Memory B cell (primary cell): ENCODE data around the gene FNDC3A.
"Not testable (repeated sequence)": the region's sequence is repeated elsewhere in the genome, so short reads cannot be mapped to it uniquely, and the experiment has no call there.

ENCODE experiments used
- ATAC-seq: fragments of 150-1000 bp; cut with Tn5 transposase; 2 replicates; pipeline ENCODE4 v1.10.0; 2021; ENCODE audit warnings: low read depth, mild to moderate bottlenecking, moderate library complexity
- DNase-seq, 2 donors: peaks; one replicate each; pipeline ENCODE4 v3.0.0; 2022; ENCODE audit warnings: low spot score in 2 of 2
- H3K27ac Mint-ChIP-seq: one replicate; pipeline ENCODE4 v1.8.0; 2022; ENCODE audit warnings: mild to moderate bottlenecking, moderate library complexity, mixed read lengths
- H3K27me3 Mint-ChIP-seq: one replicate; pipeline ENCODE4 v1.8.0; 2022; ENCODE audit warnings: mixed read lengths
- H3K36me3 Mint-ChIP-seq: one replicate; pipeline ENCODE4 v1.8.0; 2022; ENCODE audit warnings: mild to moderate bottlenecking, mixed read lengths
- H3K4me1 Mint-ChIP-seq: one replicate; pipeline ENCODE4 v1.8.0; 2022; ENCODE audit warnings: mixed read lengths
- H3K4me3 Mint-ChIP-seq: one replicate; pipeline ENCODE4 v1.8.0; 2022; ENCODE audit warnings: mild to moderate bottlenecking, moderate library complexity, mixed read lengths
- H3K9me3 Mint-ChIP-seq: one replicate; pipeline ENCODE4 v1.8.0; 2022; ENCODE audit warnings: mixed read lengths

The FNDC3A gene

GRCh38 chr13:49040872-49041271 is 65.2 kb downstream of the FNDC3A start:
- ATAC-seq: no peak
- H3K36me3 Mint-ChIP-seq: peaks cover 14% of the 10 kb centered on the region
- no peaks in the 10 kb centered on the region for H3K4me1 Mint-ChIP-seq
- H3K27ac Mint-ChIP-seq: no peak overlapping the region
- DNase-seq: no peak
- no peaks in the 10 kb centered on the region for H3K27me3 Mint-ChIP-seq
- no peak overlapping the region for H3K4me3 Mint-ChIP-seq
- no peaks in the 10 kb centered on the region for H3K9me3 Mint-ChIP-seq

- Mint-ChIP-seq H3K4me1 (peaks cover 1% of the 10 kb centered on the region), H3K4me3 (no peak overlapping the region), H3K27ac (no peak overlapping the region), H3K9me3 (no peaks in the 10 kb centered on the region), H3K27me3 (no peaks in the 10 kb centered on the region), H3K36me3 (peaks cover 14% of the 10 kb centered on the region)
- no peak for ATAC-seq
- no peak for DNase-seq
Measured at GRCh38 chr13:49042476-49042875, 66.8 kb downstream of the FNDC3A start.

- DNase-seq (no peak), ATAC-seq (no peak)
- peaks cover 6% of the 10 kb centered on the region for H3K4me1 Mint-ChIP-seq
- no peak overlapping the region for H3K27ac Mint-ChIP-seq
- H3K36me3 Mint-ChIP-seq: peaks cover 20% of the 10 kb centered on the region
- no peaks in the 10 kb centered on the region for H3K9me3 Mint-ChIP-seq
- no peaks in the 10 kb centered on the region for H3K27me3 Mint-ChIP-seq
- H3K4me3 Mint-ChIP-seq: no peak overlapping the region
Measured at GRCh38 chr13:49044008-49044407, 68.3 kb downstream of the FNDC3A start.

GRCh38 chr13:49044836-49045235 is 69.1 kb downstream of the FNDC3A start:
- Mint-ChIP-seq H3K36me3 (peaks cover 26% of the 10 kb centered on the region), H3K4me1 (peaks cover 10% of the 10 kb centered on the region), H3K27me3 (no peaks in the 10 kb centered on the region), H3K27ac (no peak overlapping the region), H3K9me3 (no peaks in the 10 kb centered on the region), H3K4me3 (no peak overlapping the region)
- ATAC-seq (no peak), DNase-seq (no peak)

GRCh38 chr13:49046002-49046401 is 70.3 kb downstream of the FNDC3A start:
- Mint-ChIP-seq H3K4me1 (peaks cover 10% of the 10 kb centered on the region), H3K9me3 (peaks cover 2% of the 10 kb centered on the region), H3K36me3 (peaks cover 36% of the 10 kb centered on the region), H3K27ac (no peak overlapping the region), H3K27me3 (no peaks in the 10 kb centered on the region), H3K4me3 (no peak overlapping the region)
- DNase-seq (no peak), ATAC-seq (no peak)

- Mint-ChIP-seq H3K36me3 (peaks cover 39% of the 10 kb centered on the region), H3K4me1 (peaks cover 11% of the 10 kb centered on the region), H3K9me3 (peaks cover 2% of the 10 kb centered on the region), H3K27me3 (no peaks in the 10 kb centered on the region), H3K4me3 (no peak overlapping the region), H3K27ac (no peak overlapping the region)
- ATAC-seq (no peak), DNase-seq (no peak)
Measured at GRCh38 chr13:49046519-49046918, 70.8 kb downstream of the FNDC3A start.

GRCh38 chr13:49052813-49053212 is 77.1 kb downstream of the FNDC3A start:
- no peak for DNase-seq
- H3K4me1 Mint-ChIP-seq: peaks cover 18% of the 10 kb centered on the region
- H3K36me3 Mint-ChIP-seq: peaks cover 38% of the 10 kb centered on the region
- H3K27me3 Mint-ChIP-seq: no peaks in the 10 kb centered on the region
- H3K9me3 Mint-ChIP-seq: peaks cover 2% of the 10 kb centered on the region
- ATAC-seq: no peak
- no peak overlapping the region for H3K4me3 Mint-ChIP-seq
- H3K27ac Mint-ChIP-seq: no peak overlapping the region

- peaks cover 41% of the 10 kb centered on the region for H3K36me3 Mint-ChIP-seq
- H3K4me3 Mint-ChIP-seq: no peak overlapping the region
- H3K27me3 Mint-ChIP-seq: no peaks in the 10 kb centered on the region
- ATAC-seq (no peak), DNase-seq (no peak)
- no peak overlapping the region for H3K27ac Mint-ChIP-seq
- H3K9me3 Mint-ChIP-seq: peaks cover 2% of the 10 kb centered on the region
- H3K4me1 Mint-ChIP-seq: peaks cover 21% of the 10 kb centered on the region
Measured at GRCh38 chr13:49053215-49053614, 77.5 kb downstream of the FNDC3A start.

- no peak for DNase-seq
- ATAC-seq: no peak
- Mint-ChIP-seq H3K4me3 (no peak overlapping the region), H3K9me3 (peaks cover 2% of the 10 kb centered on the region), H3K27ac (no peak overlapping the region), H3K4me1 (peaks cover 21% of the 10 kb centered on the region), H3K27me3 (no peaks in the 10 kb centered on the region), H3K36me3 (peaks cover 40% of the 10 kb centered on the region)
Measured at GRCh38 chr13:49053906-49054305, 78.2 kb downstream of the FNDC3A start.

- peaks cover 16% of the 10 kb centered on the region for H3K4me1 Mint-ChIP-seq
- no peak for DNase-seq
- H3K9me3 Mint-ChIP-seq: peaks cover under 1% of the 10 kb centered on the region
- no peaks in the 10 kb centered on the region for H3K27me3 Mint-ChIP-seq
- no peak for ATAC-seq
- H3K36me3 Mint-ChIP-seq: peaks cover 34% of the 10 kb centered on the region
- H3K4me3 Mint-ChIP-seq: no peak overlapping the region
- H3K27ac Mint-ChIP-seq: no peak overlapping the region
Measured at GRCh38 chr13:49055021-49055420, 79.3 kb downstream of the FNDC3A start.

- Mint-ChIP-seq H3K4me3 (no peak overlapping the region), H3K27me3 (no peaks in the 10 kb centered on the region), H3K9me3 (peaks cover 1% of the 10 kb centered on the region), H3K27ac (peak overlapping the region; percentile 3), H3K4me1 (peaks cover 17% of the 10 kb centered on the region), H3K36me3 (peaks cover 21% of the 10 kb centered on the region)
- DNase-seq: no peak
- ATAC-seq: no peak
Measured at GRCh38 chr13:49057176-49057575, 81.5 kb downstream of the FNDC3A start.

- Mint-ChIP-seq H3K4me1 (peaks cover 16% of the 10 kb centered on the region), H3K4me3 (no peak overlapping the region), H3K36me3 (peaks cover 17% of the 10 kb centered on the region), H3K27me3 (no peaks in the 10 kb centered on the region), H3K27ac (no peak overlapping the region), H3K9me3 (peaks cover 1% of the 10 kb centered on the region)
- DNase-seq: no peak
- no peak for ATAC-seq
Measured at GRCh38 chr13:49058761-49059160, 83.0 kb downstream of the FNDC3A start.

- DNase-seq (no peak), ATAC-seq (no peak)
- H3K36me3 Mint-ChIP-seq: peaks cover 18% of the 10 kb centered on the region
- H3K27me3 Mint-ChIP-seq: no peaks in the 10 kb centered on the region
- H3K4me3 Mint-ChIP-seq: no peak overlapping the region
- H3K4me1 Mint-ChIP-seq: peaks cover 20% of the 10 kb centered on the region
- peaks cover 1% of the 10 kb centered on the region for H3K9me3 Mint-ChIP-seq
- H3K27ac Mint-ChIP-seq: no peak overlapping the region
Measured at GRCh38 chr13:49060678-49061387, 85.1 kb downstream of the FNDC3A start.

GRCh38 chr13:49061388-49061752 is 85.7 kb downstream of the FNDC3A start:
- Mint-ChIP-seq H3K36me3 (peaks cover 15% of the 10 kb centered on the region), H3K27ac (peak overlapping the region; percentile 17), H3K4me1 (peaks cover 18% of the 10 kb centered on the region)
- not testable (repeated sequence) for H3K27me3 Mint-ChIP-seq, ATAC-seq, DNase-seq, H3K4me3 Mint-ChIP-seq, H3K9me3 Mint-ChIP-seq

- DNase-seq (no peak), ATAC-seq (no peak)
- Mint-ChIP-seq H3K4me1 (peaks cover 18% of the 10 kb centered on the region), H3K36me3 (peaks cover 20% of the 10 kb centered on the region), H3K27me3 (no peaks in the 10 kb centered on the region), H3K4me3 (no peak overlapping the region), H3K9me3 (peaks cover 1% of the 10 kb centered on the region), H3K27ac (peak overlapping the region; percentile 9)
Measured at GRCh38 chr13:49062297-49062896, 86.7 kb downstream of the FNDC3A start.
